Ovary (tissue), 3 donors: ENCODE measurements around the gene NAALADL2.

Experiments
- EP300 ChIP-seq: sonication (generic); formaldehyde crosslinking; IDR thresholded peaks from one replicate; pipeline ENCODE4 v1.6.1; 2017; ENCODE audit warnings: antibody characterized with exemption
- POLR2A ChIP-seq: fragments of 450-650 bp; IDR thresholded peaks from one replicate; pipeline ENCODE4 v1.6.1; 2017; ENCODE audit warnings: antibody characterized with exemption, mild to moderate bottlenecking, moderate library complexity
- TF ChIP-seq, protein P1 (sequence below), 3 donors: fragments of 450-650 bp in 2 of 3; fragments of 200-600 bp in 1 of 3; IDR thresholded peaks; one replicate each; pipeline versions ENCODE4 v1.5.1 to v1.8.0; 2016 to 2022; ENCODE audit warnings: antibody characterized with exemption in 3 of 3, mild to moderate bottlenecking in 1 of 3
- donor health status: DM: no; HTN: no; CAD: no.

DNA sequence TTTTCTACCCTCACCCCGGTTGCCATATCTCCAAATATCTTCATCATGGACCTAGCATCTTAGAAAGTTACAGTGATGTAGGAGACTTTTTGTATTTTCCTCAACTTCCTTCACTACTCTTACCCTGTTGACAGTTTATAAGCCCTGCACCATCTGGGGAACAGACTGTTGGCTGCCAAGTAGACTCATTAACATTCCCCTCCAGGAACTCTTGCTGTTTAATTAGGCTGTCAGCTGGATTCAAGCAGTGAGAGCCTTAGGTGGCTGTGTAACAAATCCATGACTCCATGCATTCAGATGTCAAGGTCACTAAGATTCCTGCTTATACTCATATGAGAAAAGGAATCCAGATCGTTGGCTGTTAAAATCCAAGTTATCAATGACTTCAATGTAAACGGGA is 198.3 kb downstream of the NAALADL2 start:
- TF ChIP-seq POLR2A (no peak), EP300 (no peak)
- TF ChIP-seq, protein P1, sequence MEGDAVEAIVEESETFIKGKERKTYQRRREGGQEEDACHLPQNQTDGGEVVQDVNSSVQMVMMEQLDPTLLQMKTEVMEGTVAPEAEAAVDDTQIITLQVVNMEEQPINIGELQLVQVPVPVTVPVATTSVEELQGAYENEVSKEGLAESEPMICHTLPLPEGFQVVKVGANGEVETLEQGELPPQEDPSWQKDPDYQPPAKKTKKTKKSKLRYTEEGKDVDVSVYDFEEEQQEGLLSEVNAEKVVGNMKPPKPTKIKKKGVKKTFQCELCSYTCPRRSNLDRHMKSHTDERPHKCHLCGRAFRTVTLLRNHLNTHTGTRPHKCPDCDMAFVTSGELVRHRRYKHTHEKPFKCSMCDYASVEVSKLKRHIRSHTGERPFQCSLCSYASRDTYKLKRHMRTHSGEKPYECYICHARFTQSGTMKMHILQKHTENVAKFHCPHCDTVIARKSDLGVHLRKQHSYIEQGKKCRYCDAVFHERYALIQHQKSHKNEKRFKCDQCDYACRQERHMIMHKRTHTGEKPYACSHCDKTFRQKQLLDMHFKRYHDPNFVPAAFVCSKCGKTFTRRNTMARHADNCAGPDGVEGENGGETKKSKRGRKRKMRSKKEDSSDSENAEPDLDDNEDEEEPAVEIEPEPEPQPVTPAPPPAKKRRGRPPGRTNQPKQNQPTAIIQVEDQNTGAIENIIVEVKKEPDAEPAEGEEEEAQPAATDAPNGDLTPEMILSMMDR (IDR thresholded peaks at IDR 0.05): no peak
